Suprapubic skin (tissue), 3 donors: Measurements from ENCODE around the gene FRY.

ENCODE experiments used
- POLR2A ChIP-seq, 2 donors: fragments of 450-650 bp; IDR thresholded peaks; one replicate each; pipeline ENCODE4 v1.6.1; 2017; ENCODE audit warnings: antibody characterized with exemption in 2 of 2, mild to moderate bottlenecking in 2 of 2, moderate library complexity in 2 of 2
- TF ChIP-seq, protein P1 (sequence below), 2 donors: fragments of 200-600 bp in 1 of 2; fragments of 450-650 bp in 1 of 2; sonication (generic) in 1 of 2; IDR thresholded peaks; one replicate each; pipeline ENCODE4 v1.5.1; 2016 to 2019; ENCODE audit warnings: antibody characterized with exemption in 2 of 2, mild to moderate bottlenecking in 1 of 2, moderate library complexity in 1 of 2

DNA sequence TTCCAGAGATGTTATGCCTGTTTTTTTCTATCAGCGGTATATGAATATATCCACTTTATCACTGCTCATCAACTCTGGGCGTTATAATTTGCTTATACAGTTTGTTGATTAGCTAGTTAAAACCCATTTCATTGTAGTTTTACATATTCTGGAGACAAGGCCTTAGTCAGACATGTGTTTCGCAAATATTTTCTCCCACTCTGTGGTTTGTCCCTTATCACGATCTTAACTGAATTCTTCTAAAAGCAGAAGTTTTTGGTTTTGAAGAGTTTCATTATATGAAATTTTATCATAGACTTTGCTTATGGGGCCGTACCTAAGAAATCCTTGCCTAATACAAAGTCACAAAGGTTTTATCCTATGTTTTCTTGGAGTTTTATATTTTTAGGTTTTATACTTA, 84.6 kb downstream of the FRY start:
- TF ChIP-seq POLR2A (IDR thresholded peaks at IDR 0.05), result no peak
- TF ChIP-seq, protein P1, sequence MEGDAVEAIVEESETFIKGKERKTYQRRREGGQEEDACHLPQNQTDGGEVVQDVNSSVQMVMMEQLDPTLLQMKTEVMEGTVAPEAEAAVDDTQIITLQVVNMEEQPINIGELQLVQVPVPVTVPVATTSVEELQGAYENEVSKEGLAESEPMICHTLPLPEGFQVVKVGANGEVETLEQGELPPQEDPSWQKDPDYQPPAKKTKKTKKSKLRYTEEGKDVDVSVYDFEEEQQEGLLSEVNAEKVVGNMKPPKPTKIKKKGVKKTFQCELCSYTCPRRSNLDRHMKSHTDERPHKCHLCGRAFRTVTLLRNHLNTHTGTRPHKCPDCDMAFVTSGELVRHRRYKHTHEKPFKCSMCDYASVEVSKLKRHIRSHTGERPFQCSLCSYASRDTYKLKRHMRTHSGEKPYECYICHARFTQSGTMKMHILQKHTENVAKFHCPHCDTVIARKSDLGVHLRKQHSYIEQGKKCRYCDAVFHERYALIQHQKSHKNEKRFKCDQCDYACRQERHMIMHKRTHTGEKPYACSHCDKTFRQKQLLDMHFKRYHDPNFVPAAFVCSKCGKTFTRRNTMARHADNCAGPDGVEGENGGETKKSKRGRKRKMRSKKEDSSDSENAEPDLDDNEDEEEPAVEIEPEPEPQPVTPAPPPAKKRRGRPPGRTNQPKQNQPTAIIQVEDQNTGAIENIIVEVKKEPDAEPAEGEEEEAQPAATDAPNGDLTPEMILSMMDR (IDR thresholded peaks at IDR 0.05), result no peak
